Endothelial cell of umbilical vein (primary cell): ENCODE data around the gene VPS8. TPM values are rescaled to one million over a fixed set of nuclear protein-coding genes. Genes with fewer than 3 reads are reported as not detected.

ENCODE experiments used
- BruUV-seq: library from RNA; stranded (reverse); fragments of 400-500 nt; replicated peaks from 2 replicates; lab custom pipeline; 2021; lab: Mats Ljungman, UMichigan
- CTCF ChIA-PET: fragments of 300-600, 350-600 bp; sonication (Branson Sonifier 250); formaldehyde crosslinking; loops from one replicate; lab custom pipeline; 2021; ENCODE audit warnings: antibody characterized with exemption, inconsistent platforms; lab: Charles Lee
- POLR2A ChIA-PET: fragments of 300-600, 350-600 bp; sonication (Branson Sonifier 250); formaldehyde crosslinking; loops from one replicate; lab custom pipeline; 2021; ENCODE audit warnings: antibody characterized with exemption, inconsistent platforms; lab: Charles Lee
- DNase-seq: peaks from one replicate; pipeline ENCODE4 v3.0.0-alpha.2; 2011; ENCODE audit warnings: low read depth, low spot score
- FAIRE-seq: peaks from 2 replicates; lab custom pipeline; 2011; peaks lifted over from hg19 to GRCh38; lab: Jason Lieb, UNC
- H2AFZ ChIP-seq: 2 replicates; pipeline ENCODE4 v1.6.0; 2012; ENCODE audit warnings: low read depth, low read length, control low read depth, inconsistent platforms
- H3K27ac ChIP-seq: 2 replicates; pipeline ENCODE4 v1.5.1; 2011; ENCODE audit warnings: low read depth, mild to moderate bottlenecking, control low read depth, low read length, moderate library complexity; ENCODE audit not compliant: insufficient read depth
- H3K27me3 ChIP-seq, 2 experiments: 2 replicates each; pipeline versions ENCODE4 v1.6.0 to v1.6.1; 2011; ENCODE audit warnings: low read length in 2 of 2, mixed read lengths in 1 of 2; ENCODE audit not compliant: control insufficient read depth in 2 of 2, insufficient read depth in 2 of 2
- H3K36me3 ChIP-seq, 2 experiments: 2 replicates in 1 of 2; 3 replicates in 1 of 2; pipeline ENCODE4 v1.5.1; 2011; ENCODE audit warnings: low read length in 2 of 2, mild to moderate bottlenecking in 1 of 2, moderate library complexity in 1 of 2; ENCODE audit not compliant: control insufficient read depth in 2 of 2, insufficient read depth in 2 of 2; ENCODE audit errors: extremely low read depth in 1 of 2
- H3K4me1 ChIP-seq: 3 replicates; pipeline ENCODE4 v1.5.1; 2011; ENCODE audit warnings: mild to moderate bottlenecking, low read length; ENCODE audit not compliant: control insufficient read depth, insufficient read depth; ENCODE audit errors: extremely low read depth
- H3K4me2 ChIP-seq: 2 replicates; pipeline ENCODE4 v1.6.1; 2011; ENCODE audit warnings: low read length, control low read depth, mixed read lengths; ENCODE audit not compliant: insufficient read depth
- H3K4me3 ChIP-seq, 3 experiments: fragments of 200-600 bp in 1 of 3; sonication (generic), shearing (Covaris generic) in 1 of 3; replicated peaks in 1 of 3; 2 replicates each; pipeline ENCODE4 v1.5.1; 2011 to 2016; ENCODE audit warnings: control low read depth in 3 of 3, low read length in 3 of 3, mild to moderate bottlenecking in 2 of 3, inconsistent platforms in 1 of 3, low read depth in 1 of 3, moderate library complexity in 1 of 3; ENCODE audit not compliant: insufficient read depth in 1 of 3
- H3K79me2 ChIP-seq: 2 replicates; pipeline ENCODE4 v1.6.0; 2012; ENCODE audit warnings: low read length, inconsistent platforms; ENCODE audit not compliant: control insufficient read depth, insufficient read depth
- H3K9ac ChIP-seq: replicated peaks from 2 replicates; pipeline ENCODE3; 2011; ENCODE audit warnings: low read length, control low read depth; ENCODE audit not compliant: insufficient read depth; ENCODE audit errors: extremely low read depth
- H3K9me1 ChIP-seq: replicated peaks from 3 replicates; pipeline ENCODE4 v1.6.0; 2011; ENCODE audit warnings: mild to moderate bottlenecking, low read length; ENCODE audit not compliant: control insufficient read depth, insufficient read depth; ENCODE audit errors: extremely low read depth
- H3K9me3 ChIP-seq: replicated peaks from 2 replicates; pipeline ENCODE4 v1.5.1; 2012; ENCODE audit warnings: low read length, inconsistent platforms; ENCODE audit not compliant: control insufficient read depth, insufficient read depth
- H4K20me1 ChIP-seq: replicated peaks from 2 replicates; pipeline ENCODE3; 2011; ENCODE audit warnings: mild to moderate bottlenecking, low read length; ENCODE audit not compliant: control insufficient read depth, insufficient read depth; ENCODE audit errors: extremely low read depth
- FOS ChIP-seq: IDR thresholded peaks from 2 replicates; pipeline ENCODE4 v1.6.1; 2011; ENCODE audit warnings: mild to moderate bottlenecking, low read length, moderate library complexity, borderline replicate concordance; ENCODE audit not compliant: insufficient read depth
- MYC ChIP-seq: IDR thresholded peaks from one replicate; pipeline ENCODE4 v1.6.1; 2011; ENCODE audit warnings: mild to moderate bottlenecking, low read depth, low read length
- POLR2A ChIP-seq: IDR thresholded peaks from 2 replicates; pipeline ENCODE4 v1.6.1; 2012; ENCODE audit warnings: low read depth, mild to moderate bottlenecking, control low read depth, low read length
- POLR2AphosphoS5 ChIP-seq: IDR thresholded peaks from 2 replicates; pipeline ENCODE4 v1.6.1; 2012; ENCODE audit warnings: low read depth, mild to moderate bottlenecking, control low read depth, low read length, moderate library complexity; ENCODE audit not compliant: insufficient read depth
- dilution Hi-C: fragments of 300-500 bp; cut with MboI; formaldehyde crosslinking; loops from one replicate; pipeline ENCODE4 v1.15.0; 2019; ENCODE audit warnings: low sequenced_read_pairs; ENCODE audit not compliant: extremely low pct_ligation_motif_present
- intact Hi-C: fragments of 100-400 bp; cut with micrococcal nuclease; formaldehyde crosslinking; loops from one replicate; pipeline ENCODE4 v1.10.0; 2022
- polyA plus RNA-seq, 4 experiments: library from polyadenylated mRNA; depleted of rRNA in 3 of 4; stranded (reverse) in 3 of 4; unstranded in 1 of 4; fragments of >200 nt; gene quantifications; 2 replicates each; pipeline versions ENCODE4 v1.2.1 to v1.2.3, GENCODE V29; 2011 to 2012; ENCODE audit warnings: missing spikeins in 1 of 4
- total RNA-seq: library from RNA; stranded (reverse); gene quantifications from 2 replicates; pipeline ENCODE4 v1.2.3, GENCODE V29; 2021

Gene VPS8
- total and polyA plus RNA-seq, 2 donors (not counting 3 experiments of a cell fraction or from before 2014, with no cell fraction given): 13.7 to 51.6 TPM

- no peak for TF ChIP-seq POLR2AphosphoS5
- no peak for TF ChIP-seq MYC
- CTCF ChIA-PET: no interaction called here
These were observed 30.2 kb upstream of the VPS8 start for GRCh38 chr3:184781801-184782200.

GRCh38 chr3:184783319-184783718 lies 28.6 kb upstream of the VPS8 start:
- Histone ChIP-seq H3K9me3 (no peaks in the 10 kb centered on the region), H3K9me1 (no peaks in the 10 kb centered on the region), H3K79me2 (no peaks in the 10 kb centered on the region), H3K9ac (no peak overlapping the region), H3K36me3 (no peaks in the 10 kb centered on the region), H3K4me1 (no peaks in the 10 kb centered on the region), H2AFZ (no peak overlapping the region), H3K4me2 (no peak overlapping the region), H4K20me1 (no peaks in the 10 kb centered on the region), H3K4me3 (no peak overlapping the region), H3K27ac (no peak overlapping the region), H3K27me3 (peaks cover 3 to 12% of the 10 kb centered on the region in 2 experiments)
- intact Hi-C loops: no loop called here
- DNase-seq (no peak), FAIRE-seq (no peak)
- no peak for TF ChIP-seq FOS
- TF ChIP-seq POLR2A: no peak
- ChIA-PET POLR2A (no interaction called here), CTCF (interaction anchor here (0.8 kb wide), 1 partner anchor 56 kb away, joined by 3 read pairs; no protein-coding TSS in a partner anchor)
- no TSS peak for BruUV-seq
- dilution Hi-C loops: no loop called here

More at GRCh38 chr3:184781801-184782200, 30.2 kb upstream of the VPS8 start:
- Histone ChIP-seq H3K9me1 (no peaks in the 10 kb centered on the region), H3K4me3 (no peak overlapping the region), H3K4me1 (no peaks in the 10 kb centered on the region), H2AFZ (no peak overlapping the region), H3K27ac (no peak overlapping the region), H3K4me2 (no peak overlapping the region), H3K27me3 (peaks cover 3 to 12% of the 10 kb centered on the region in 2 experiments), H3K79me2 (no peaks in the 10 kb centered on the region), H4K20me1 (no peaks in the 10 kb centered on the region), H3K36me3 (no peaks in the 10 kb centered on the region), H3K9me3 (no peaks in the 10 kb centered on the region), H3K9ac (no peak overlapping the region)
- BruUV-seq: no TSS peak
- intact Hi-C loops: no loop called here
- POLR2A ChIA-PET: no interaction called here
- dilution Hi-C loops: no loop called here
- no peak for FAIRE-seq
- no peak for DNase-seq
